ELR (cell line): ENCODE data around the gene MPV17L2.
"Not testable (repeated sequence)": the region's sequence is repeated elsewhere in the genome, so short reads cannot be mapped to it uniquely, and the experiment has no call there.

ENCODE experiments used
- DNase-seq: peaks from one replicate; pipeline ENCODE4 v3.0.0-alpha.2; 2015; ENCODE audit warnings: low read depth

Gene MPV17L2

DNA sequence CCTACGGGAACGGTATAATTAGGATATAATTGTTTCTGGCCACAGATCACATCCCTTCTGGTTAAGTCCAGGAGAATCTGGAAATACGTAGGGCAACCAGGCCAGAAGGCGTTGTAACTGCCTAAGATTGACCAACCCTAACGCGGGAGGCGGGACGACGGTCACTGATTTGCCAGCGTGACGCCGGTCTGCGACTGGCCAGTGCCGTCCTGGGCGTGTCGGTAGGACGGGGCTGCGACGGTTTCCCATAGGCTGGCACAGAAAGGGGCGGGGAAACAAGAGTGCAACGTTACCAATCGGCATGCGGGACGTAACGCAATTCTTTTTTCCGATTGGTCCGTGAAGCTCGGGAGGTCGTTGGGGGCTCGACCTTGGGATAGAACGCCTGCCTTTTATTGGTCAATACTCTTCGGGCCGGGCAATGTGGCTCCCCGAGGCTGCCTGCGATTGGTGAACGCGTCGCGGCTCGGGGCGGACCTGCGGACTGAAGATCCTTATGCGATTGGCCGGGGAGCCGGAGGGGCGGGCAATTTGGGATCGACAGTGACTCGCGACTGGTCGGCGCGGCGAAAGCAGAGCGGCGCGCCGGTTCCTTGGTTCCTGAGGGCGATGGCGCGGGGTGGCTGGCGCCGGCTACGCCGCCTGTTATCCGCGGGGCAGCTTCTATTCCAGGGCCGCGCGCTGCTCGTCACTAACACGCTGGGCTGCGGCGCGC, at the start of gene MPV17L2:
Gene MPV17L2 (plus strand): TSS at position 546 of the 715 bp plus-strand sequence. CDS start 64 bp downstream, at position 610.
- DNase-seq: peak; percentile 100

DNA sequence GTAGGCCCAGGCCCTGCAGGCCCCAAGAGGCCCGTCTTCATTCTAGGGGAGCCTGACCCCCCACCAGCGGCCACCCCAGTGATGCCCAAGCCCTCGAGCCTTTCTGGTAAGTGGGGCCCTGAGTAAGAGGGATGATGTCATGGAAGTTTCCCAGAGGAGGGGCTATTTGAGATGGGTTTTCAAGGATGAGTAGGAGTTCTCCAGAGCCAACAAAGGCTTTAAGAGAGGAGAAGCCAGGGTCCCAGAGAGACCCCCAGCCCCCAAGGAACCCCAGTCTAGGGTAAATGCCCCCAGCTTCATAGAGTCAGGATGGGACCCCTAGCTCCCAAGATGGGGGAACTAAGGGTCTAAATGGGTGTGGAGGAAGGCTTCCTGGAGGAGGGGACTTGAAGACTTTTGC, 49.1 kb upstream of the MPV17L2 start:
- no peak for DNase-seq

DNA sequence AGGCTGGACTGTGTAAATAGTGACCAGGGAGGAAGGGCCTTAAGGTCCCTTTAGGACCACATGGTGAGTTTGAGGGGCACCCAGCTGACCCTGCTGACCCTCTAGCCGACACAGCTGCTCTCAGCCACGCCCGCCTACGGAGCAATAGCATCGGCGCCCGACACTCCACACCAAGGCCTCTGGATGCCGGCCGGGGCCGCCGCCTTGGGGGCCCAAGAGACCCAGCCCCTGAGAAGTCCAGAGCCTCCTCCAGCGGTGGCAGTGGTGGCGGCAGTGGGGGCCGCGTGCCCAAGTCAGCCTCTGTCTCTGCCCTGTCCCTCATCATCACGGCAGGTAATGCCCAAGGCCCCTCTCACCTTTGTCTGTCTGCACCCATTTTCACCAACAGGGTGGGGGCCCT, 48.7 kb upstream of the MPV17L2 start:
- DNase-seq: no peak

DNA sequence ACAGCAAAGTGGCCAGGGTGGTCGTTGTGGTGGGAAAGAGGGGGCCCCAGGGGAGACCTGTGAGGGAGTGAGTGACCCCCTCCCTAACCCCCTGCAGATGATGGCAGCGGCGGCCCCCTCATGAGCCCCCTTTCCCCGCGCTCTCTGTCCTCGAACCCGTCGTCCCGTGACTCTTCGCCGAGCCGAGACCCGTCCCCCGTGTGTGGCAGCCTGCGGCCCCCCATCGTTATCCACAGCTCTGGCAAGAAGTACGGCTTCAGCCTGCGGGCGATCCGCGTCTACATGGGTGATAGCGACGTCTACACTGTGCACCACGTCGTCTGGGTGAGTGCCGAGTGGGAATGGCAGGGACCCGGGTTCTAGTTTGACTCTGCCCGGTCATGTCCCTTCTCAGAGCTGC, 48.1 kb upstream of the MPV17L2 start:
- DNase-seq: no peak

DNA sequence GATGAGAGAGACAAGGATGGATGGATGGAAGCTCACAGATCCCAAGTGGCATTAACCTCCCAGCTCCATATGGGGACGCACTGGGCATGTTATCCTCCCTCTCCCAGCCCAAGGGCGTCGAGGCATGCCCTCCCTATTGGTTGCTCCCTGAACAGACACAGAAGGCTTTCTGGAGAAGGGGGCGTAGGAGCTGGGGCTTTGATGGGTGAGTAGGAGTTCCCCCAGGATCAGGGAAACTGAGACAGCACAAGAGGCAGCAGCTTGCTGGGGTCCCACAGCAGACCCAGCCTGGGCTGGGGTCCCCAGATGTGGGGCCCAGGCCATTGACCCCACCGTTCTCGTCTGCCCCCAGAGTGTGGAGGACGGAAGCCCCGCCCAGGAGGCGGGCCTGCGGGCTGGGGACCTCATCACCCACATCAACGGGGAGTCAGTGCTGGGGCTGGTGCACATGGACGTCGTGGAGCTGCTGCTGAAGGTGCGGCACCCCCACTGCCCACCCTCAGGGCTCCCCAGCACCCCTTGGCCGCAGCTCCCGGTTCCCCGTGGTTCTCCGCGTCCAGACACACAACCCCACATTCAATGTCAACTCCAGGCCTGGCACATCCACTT, 47.5 kb upstream of the MPV17L2 start:
- DNase-seq: no peak

DNA sequence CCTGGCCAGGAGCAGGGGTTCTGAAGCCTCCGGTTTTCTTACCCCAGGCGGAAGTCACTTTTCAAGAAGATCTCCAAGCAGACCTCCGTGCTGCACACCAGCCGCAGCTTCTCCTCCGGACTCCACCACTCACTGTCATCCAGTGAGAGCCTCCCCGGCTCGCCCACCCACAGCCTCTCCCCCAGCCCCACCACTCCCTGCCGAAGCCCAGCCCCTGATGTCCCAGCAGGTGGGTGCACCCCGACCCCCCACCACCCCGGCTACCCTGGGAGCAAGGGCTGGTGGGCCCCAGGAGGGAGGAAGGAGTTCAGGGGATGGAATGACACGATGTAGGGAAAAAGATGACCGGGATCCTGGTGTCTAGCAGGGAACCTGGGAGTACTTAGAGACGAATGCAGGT, 45.6 kb upstream of the MPV17L2 start:
- DNase-seq: no peak

DNA sequence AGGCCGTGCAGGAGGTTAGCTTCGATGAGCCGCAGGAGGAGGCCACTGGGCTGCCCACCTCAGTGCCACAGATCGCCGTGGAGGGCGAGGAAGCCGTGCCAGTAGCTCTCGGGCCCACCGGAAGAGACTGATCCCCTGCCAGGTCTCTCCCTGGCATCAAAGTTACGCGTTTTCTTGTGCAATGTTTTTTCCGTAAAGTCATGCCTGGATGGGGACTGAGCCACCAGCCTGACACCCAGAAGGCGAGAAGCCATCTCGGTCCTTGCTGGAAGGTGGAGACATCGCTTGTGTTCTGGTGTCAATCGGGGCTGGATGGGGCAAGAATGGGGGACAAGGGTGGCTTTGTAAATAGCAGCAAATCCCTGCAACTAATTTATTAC, 43.4 kb upstream of the MPV17L2 start:
- DNase-seq: no peak

DNA sequence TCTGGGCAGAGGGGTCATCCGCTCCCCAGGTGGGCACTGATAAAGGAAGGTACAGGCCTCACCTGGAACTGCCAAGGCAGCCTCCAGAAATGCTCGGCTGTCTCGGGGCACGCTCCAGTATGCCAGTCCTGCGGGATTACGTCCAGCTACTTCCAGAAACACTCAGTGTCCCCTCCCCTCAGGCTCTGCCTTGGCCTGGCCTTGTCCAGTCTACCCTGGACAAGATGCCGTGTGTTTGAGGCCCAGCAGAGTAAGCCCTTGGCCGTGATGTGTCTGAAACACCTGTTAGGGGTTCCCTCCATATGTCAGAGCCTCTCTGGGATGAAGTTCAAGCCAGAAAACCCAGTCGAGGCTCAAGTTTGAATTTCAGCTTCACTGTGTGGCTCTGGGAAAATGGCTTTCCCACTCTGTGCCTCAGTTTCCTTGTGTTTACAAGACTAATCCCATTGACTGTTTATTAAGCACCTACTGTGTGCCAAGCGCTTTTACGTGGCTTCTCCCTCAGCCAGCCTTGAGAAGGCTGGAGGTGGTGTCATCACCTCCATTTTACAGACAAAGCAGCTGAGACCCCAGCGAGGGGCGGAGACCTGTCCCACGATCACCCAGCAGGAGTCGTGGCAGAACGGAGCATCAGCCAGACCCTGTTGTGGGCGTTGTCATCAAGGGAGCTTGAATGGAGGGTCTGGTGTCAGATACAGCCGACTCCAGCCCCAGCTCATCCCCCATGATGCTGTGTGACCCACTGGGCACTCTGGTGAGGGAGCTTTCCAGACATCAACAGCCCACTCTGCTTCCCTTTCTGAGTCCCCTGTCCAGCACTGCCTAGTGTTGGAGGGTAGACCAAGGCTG, 42.0 kb upstream of the MPV17L2 start:
- peak; percentile 48 for DNase-seq

DNA sequence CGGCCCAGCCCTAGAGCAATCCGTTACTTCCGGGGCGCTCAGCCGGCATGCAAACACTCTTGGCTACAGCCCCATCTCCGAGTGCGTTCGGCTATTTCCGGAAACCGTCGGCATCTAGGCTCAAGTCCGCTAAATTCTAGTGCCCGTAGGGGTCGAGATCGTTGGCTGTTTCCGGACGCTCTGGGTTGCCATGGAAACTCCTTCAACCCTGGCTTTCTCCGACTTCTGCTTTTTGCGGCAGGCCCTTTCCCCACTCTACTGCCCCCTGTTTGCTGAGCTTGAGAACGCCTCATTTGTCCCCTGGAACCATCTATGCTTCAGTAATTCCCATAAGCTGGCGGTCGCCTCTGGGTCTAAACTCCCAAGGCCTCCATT, 40.6 kb upstream of the MPV17L2 start:
- peak; percentile 99 for DNase-seq

DNA sequence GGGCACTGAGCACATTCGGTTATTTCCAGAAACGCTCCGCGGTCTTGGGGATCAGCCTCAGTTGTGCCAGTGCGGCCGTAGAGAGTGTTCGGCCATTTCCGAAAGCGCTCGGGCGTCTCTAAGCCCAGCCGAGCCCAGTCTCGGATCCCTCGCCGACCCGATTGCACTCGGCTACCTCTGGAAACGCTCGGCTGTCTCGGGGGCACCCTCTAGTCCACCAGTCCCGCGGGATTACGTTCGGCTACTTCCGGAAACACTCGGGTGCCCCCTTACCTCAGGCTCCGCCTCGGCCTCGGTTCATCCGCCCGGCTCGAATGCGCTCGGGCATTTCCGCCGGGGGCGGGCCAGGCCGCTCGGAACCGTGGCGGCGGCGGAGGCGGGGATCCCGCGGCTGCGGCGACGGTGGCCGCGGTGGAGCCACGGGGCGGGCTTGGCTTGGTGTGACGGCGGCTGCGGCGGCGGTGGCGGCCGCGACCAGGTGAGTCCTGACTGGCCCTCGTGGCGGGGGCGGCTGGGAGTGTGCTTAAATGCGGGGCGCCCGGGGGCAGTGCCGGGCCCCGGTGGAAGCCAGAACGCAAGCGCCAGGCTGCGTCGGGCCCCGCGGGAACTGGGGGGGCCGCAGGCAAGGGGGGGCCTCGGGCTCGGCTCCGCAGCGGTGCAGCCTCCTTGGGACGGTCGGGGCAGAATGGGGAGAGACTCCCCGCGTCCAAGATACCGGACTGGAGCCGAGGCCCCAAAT, 40.0 kb upstream of the MPV17L2 start, which contains the start of gene PIK3R2:
Gene PIK3R2 (plus strand): TSS at position 347 of the 739 bp plus-strand sequence. CDS start 2,717 bp downstream, outside the sequence.
- peak; percentile 100 for DNase-seq

DNA sequence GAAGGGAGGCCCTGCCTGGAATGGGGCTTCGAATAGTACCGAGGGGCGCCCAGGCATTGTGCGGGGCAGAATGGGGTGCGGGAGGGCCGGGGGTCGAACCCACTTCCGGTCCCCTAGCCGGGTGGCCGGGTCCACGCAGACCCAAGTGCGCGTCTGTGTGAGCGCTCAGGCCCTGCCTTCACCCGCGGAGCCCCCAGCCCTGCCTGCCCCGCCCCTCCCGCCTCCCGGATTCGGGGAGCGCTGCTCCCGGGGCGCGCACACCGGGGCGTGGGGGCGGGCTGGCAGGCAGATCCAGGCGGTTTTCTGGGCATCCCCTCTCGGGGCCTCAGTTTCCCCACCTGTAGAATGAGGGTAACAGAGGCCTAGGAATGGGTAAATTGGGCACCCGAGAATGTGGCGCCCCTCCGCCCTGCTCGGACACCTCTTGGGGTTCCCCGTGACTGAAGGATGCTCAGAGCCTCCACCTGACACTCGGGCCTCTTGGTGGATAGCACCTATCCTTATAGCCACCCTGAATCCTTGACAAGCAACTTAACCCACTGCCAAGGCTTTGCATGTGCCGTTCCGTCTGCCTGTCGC, 39.4 kb upstream of the MPV17L2 start:
- DNase-seq: peak; percentile 37

DNA sequence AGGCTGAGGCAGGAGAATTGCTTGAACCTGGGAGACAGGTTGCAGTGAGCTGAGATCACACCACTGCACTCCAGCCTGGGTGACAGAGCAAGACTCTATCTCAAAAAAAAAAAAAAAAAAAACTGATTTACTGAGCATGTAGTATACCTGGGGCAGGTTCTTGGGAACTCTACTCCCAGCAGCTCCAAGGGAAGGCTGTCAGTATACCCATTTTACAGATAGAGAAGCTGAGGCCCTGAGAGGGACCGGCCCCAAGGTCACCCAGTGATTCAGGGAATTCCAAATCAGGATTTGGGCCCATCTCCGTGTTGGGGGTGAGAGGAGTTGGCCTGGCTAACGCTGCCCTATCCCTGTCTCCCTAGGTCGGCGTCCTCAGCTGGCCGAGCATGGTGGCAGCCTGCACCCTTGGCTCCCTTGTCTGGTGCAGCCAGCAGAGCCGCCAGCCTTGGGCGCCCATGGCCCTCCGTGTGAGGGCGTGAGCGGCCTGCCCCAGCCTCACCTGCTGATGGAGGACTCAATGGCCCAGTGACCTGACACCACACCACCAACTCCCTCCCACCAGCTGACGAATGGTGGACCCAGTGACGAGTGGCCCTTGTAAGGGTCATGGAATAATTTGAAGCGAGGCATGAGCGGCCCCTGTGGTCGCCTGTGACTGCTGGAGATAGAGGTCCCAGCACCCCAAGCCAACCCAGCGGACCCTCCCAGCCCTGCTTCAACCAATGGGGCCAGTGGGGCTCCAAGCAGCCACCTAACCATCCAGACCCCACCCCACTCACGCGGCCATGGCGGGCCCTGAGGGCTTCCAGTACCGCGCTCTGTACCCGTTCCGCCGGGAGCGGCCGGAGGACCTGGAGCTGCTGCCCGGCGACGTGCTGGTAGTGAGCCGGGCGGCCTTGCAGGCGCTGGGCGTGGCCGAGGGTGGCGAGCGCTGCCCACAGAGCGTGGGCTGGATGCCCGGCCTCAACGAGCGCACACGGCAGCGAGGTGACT, 37.6 kb upstream of the MPV17L2 start:
- DNase-seq: no peak

DNA sequence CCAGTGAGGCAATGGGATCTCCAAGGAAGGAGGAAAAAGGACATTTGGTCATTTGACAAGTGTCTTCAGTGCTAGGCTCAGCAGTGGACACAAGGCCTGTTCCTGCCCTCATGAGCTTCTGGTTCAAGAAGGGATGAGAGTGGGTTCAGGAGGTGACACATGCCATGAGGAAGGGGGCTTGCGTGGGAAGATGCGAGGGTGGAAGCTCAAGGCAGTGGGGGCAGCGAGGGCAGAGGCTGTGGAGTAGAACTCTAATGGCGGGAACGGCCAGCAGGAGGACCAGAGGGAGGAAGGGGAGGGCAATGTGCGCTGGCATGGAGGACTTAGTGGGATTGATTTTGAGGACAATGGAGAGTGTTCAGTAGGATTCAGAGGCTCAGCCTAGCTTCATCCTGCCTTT, 36.8 kb upstream of the MPV17L2 start:
- no peak for DNase-seq

DNA sequence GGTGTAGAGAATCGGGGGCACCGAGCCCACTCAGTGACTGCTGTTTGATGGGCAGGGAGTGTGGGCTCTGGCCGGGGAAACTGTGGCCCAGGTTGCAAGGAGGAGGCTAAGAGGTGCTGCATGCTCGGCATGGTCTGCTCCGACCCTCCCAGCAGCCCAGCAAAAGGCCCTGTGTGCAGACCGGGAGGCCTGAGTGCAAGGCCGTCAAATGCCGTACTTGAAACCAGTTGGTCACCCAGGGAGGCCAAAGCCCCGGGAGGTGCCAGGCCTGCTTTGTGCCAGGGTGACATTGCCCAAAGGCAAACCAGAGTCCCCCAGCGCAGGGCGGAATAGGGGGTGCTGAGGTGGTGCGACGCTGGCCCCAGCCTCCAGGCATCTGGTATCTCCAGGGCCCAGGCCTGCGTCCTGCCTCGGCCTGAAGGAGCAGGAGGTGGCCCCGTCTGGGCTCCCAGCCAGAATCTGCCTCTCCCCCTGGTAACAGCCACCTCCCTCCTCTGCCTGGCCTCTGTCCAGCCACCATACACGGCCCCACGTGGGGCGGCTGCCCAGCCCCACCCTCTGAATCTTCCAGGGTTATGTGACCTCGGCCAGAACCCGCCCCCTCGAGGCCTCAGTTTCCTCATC, 36.1 kb upstream of the MPV17L2 start:
- peak; percentile 47 for DNase-seq

DNA sequence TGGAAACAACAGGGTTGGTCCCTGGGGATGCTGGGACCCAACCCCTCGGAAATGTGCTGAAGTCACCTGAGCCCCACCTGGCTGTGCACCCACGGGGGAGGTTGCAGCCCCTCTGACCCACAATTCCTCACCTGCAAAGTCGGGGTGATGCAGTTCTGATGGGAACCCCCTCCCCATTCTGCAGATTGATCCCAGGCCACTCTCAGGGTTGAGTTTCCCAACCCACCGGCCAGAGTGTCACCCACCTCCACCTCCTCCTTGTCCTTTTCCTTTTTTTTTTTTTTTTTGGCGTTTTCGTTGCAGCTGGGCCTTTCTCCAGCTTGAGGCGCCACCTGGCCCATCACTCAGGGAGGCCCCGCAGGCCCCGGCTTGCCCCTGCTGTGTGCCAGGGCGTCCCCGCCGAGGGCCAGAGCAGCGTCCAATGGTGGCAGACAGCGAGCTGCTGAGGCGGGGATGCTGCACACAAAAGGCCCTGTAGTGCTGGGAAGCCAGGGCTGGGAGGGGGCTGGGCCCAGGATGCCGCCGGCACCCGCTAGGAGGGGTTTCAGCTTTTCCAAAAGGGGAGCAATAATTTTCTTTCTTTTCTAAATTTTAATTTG, 35.5 kb upstream of the MPV17L2 start:
- DNase-seq: no peak

DNA sequence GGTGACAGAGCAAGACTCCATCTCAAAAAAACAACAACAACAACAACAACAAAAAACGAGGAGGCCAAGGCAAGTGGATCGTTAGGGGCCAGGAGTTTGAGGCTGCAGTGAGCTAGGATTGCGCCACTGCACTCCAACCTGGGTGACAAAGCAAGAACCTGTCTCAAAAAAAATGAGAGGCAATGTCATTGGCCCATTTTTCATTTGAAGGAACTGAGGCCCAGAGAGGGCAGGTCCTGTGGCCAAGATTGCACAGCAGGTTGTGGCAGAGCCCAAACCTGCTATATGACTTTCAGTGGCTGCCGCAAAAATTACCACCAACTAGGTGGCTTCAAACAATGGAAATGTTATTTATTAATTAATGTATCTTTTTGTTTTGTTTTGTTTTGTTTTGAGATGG, 34.6 kb upstream of the MPV17L2 start:
- DNase-seq: no peak

DNA sequence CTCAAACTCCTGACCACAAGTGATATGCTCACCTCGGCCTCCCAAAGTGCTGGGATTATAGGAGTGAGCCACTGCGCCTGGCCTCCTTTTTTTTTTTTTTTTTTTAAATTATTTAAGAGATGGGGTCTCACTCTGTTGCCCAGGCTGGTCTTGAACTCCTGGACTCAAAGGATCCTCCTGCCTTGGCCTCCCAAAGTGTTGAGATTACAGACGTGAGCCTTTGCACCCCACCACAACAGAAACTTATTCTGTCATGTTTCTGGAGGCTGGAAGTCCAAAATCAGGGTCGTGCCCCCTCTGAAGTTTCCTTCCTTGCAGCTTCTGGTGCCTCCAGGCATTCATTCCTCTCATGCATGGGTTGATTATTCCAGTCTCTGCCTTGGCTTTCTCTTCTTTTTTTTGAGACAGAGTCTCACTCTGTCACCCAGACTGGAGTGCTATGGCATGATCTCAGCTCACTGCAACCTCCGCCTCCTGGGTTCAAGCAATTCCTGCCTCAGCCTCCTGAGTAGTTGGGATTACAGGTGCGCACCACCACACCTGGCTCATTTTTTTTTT, 33.9 kb upstream of the MPV17L2 start:
- DNase-seq: not testable (repeated sequence)

DNA sequence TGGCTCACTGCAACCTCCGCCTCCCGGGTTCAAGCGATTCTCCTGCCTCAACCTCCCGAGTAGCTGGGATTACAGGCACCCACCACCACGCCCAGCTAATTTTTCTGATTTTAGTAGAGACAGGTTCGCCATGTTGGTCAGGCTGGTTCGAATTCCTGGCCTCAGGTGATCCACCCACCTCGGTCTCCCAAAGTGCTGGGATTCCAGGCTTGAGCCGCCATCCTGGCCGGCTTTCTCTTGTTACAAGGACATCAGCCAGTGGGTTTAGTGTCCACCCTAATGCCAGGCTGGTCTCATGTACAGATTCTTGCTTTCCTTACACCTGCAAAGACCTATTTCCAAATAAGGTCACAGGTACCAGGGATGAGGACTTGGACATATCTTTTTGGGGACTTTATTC, 33.2 kb upstream of the MPV17L2 start:
- no peak for DNase-seq

DNA sequence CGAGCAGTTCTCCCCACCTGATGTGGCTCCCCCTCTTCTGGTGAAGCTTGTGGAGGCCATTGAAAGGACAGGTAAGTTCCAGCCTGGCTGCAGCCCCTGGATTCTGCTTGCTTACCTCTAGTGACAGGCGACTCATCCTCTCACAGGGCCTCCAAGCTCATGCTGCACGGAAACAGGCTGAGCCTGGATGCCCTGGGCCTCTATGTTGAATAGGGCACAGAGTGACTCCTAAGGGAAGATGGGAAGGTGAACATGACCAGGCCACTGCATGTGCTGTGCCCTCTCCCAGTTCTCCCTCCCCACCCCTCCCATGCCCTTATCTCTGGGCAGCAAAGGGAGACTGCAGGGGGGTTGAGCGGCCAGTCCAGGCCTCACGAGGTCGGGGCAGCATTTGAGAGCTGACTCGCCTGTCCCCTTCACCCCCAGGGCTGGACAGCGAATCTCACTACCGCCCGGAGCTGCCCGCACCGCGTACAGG, 32.5 kb upstream of the MPV17L2 start:
- peak; percentile 28 for DNase-seq
